Measurements from ENCODE around the gene ALCAM. TPM values are rescaled to one million over a fixed set of nuclear protein-coding genes. Genes with fewer than 3 reads are reported as not detected.

ALCAM gene
- total RNA-seq, 3 donors from 2014 or later: 20.3 to 223 (median 118) TPM

DNA sequence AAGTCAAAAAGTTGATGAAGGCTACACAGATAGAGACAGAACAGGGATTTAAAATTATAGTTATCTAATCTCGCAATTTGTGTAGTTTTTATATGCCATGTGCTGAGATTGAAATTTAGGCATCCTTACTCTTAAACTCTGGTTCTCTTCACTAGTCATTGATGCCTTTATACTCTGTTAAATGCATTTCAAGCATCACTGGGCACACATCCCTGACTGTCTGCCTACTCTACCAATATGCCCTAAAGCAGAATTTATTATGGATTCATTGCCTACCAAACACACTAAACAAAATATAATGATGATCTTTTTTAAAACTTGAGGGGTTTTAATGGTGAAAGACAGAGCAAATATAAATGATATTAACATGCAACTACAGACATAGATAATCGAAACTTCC is 10.3 kb upstream of the ALCAM start:
- intact Hi-C loops (cut with DNase I; ENCODE audit: low total_unique reads): no loop called here
- TF ChIP-seq POLR2A (IDR thresholded peaks at IDR 0.05): no peak
- TF ChIP-seq POLR2AphosphoS5 (IDR thresholded peaks at IDR 0.05): no peak
- no peak for TF ChIP-seq CTCF (IDR thresholded peaks at IDR 0.05)
- no peak for DNase-seq (ENCODE audit: low spot score in 2 of 2)
- H3K4me1 ChIP-seq: no peaks in the 10 kb centered on the region
- no peaks in the 10 kb centered on the region for H3K27me3 ChIP-seq
- H3K4me3 ChIP-seq: no peak overlapping the region
- no peaks in the 10 kb centered on the region for H3K36me3 ChIP-seq
- no peaks in the 10 kb centered on the region for H3K9me3 ChIP-seq
- no peak overlapping the region for H3K27ac ChIP-seq

DNA sequence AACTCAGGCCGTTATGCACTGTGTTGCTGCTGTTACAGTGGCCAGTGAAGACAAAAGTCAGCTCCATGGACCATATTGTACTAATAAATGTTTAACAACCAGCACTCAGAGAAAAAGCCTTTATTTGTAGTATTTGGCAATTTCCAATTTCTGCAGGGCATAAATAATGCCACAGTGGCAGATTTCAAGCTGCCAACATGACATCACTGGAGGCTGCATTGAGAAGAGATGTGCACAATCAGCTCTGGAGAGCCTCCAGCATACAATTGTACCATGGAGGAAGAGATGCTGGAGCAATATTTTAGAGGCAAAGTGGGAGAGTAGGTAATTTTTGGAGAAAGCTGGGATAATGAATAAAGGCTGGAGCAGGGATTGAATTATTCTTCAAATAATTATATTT is 9.7 kb upstream of the ALCAM start:
- Histone ChIP-seq H3K27ac (no peak overlapping the region), H3K27me3 (no peaks in the 10 kb centered on the region), H3K9me3 (no peaks in the 10 kb centered on the region), H3K4me3 (no peak overlapping the region), H3K4me1 (no peaks in the 10 kb centered on the region), H3K36me3 (no peaks in the 10 kb centered on the region)
- intact Hi-C loops (cut with DNase I; ENCODE audit: low total_unique reads): no loop called here
- no peak for TF ChIP-seq CTCF (IDR thresholded peaks at IDR 0.05)
- no peak for TF ChIP-seq POLR2A (IDR thresholded peaks at IDR 0.05)
- no peak for TF ChIP-seq POLR2AphosphoS5 (IDR thresholded peaks at IDR 0.05)
- no peak for DNase-seq (ENCODE audit: low spot score in 2 of 2)

DNA sequence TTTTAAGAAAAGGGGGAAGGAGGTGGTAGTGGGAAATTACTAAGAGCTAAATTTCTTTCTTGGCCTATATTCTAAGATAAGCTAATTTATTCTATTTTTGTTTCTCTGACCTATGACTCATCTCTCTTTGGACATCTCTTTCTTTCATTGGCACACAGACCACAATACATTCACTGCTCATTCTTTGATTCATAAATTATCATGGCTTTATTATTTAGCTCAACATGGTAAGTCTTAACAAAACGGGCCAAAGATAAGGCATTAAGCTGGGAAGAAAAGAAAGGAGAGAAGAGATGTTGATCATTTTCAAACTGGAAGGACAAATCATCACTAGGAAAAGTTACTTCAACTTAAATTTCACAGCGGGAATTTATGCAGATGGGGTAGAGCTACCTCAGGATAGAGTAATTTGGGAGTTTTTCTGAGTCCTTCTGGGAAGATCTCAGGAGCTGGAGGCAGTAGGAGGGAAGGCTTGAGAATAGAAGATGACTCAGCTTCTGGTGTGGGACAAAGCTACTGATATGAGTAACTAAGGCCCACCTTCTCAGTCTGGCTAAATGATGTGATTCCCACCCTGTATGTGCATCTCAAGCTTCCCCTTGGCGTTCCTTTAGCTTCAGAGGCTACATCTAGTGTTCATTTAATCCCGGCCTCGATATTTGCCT is 7.5 kb upstream of the ALCAM start:
- no peak for TF ChIP-seq POLR2A (IDR thresholded peaks at IDR 0.05)
- no peak for TF ChIP-seq CTCF (IDR thresholded peaks at IDR 0.05)
- no peak for TF ChIP-seq POLR2AphosphoS5 (IDR thresholded peaks at IDR 0.05)
- intact Hi-C loops (cut with DNase I; ENCODE audit: low total_unique reads): no loop called here
- H3K9me3 ChIP-seq: no peaks in the 10 kb centered on the region

GRCh38 chr3:105360003-105360402 is 6.7 kb upstream of the ALCAM start:
- no peak overlapping the region for H3K27ac ChIP-seq
- no peak overlapping the region for H3K4me3 ChIP-seq
- H3K9me3 ChIP-seq: no peaks in the 10 kb centered on the region
- no peaks in the 10 kb centered on the region for H3K27me3 ChIP-seq
- H3K4me1 ChIP-seq: no peaks in the 10 kb centered on the region
- no peaks in the 10 kb centered on the region for H3K36me3 ChIP-seq
- intact Hi-C loops (cut with DNase I; ENCODE audit: low total_unique reads): no loop called here
- DNase-seq (ENCODE audit: low spot score in 2 of 2): no peak
- TF ChIP-seq CTCF (IDR thresholded peaks at IDR 0.05) (no peak), POLR2AphosphoS5 (IDR thresholded peaks at IDR 0.05) (no peak), POLR2A (IDR thresholded peaks at IDR 0.05) (no peak)

More for the DNA sequence above, 7.5 kb upstream of the ALCAM start:
- Histone ChIP-seq H3K4me1 (no peaks in the 10 kb centered on the region), H3K36me3 (no peaks in the 10 kb centered on the region), H3K27ac (no peak overlapping the region), H3K27me3 (no peaks in the 10 kb centered on the region), H3K4me3 (no peak overlapping the region)
- DNase-seq (ENCODE audit: low spot score in 2 of 2): no peak

- H3K27ac ChIP-seq: no peak overlapping the region
- no peaks in the 10 kb centered on the region for H3K4me1 ChIP-seq
- H3K4me3 ChIP-seq: no peak overlapping the region
- H3K27me3 ChIP-seq: no peaks in the 10 kb centered on the region
- DNase-seq (ENCODE audit: low spot score in 2 of 2): no peak
- no peaks in the 10 kb centered on the region for H3K36me3 ChIP-seq
- no peak for TF ChIP-seq POLR2A (IDR thresholded peaks at IDR 0.05)
- no peak for TF ChIP-seq POLR2AphosphoS5 (IDR thresholded peaks at IDR 0.05)
- no peak for TF ChIP-seq CTCF (IDR thresholded peaks at IDR 0.05)
- intact Hi-C loops (cut with DNase I; ENCODE audit: low total_unique reads): no loop called here
- H3K9me3 ChIP-seq: no peaks in the 10 kb centered on the region
Observed at GRCh38 chr3:105362021-105362665, 4.6 kb upstream of the ALCAM start.
